H9 (cell line): ENCODE measurements around the gene DHX36. TPM values are rescaled to one million over a fixed set of nuclear protein-coding genes. Genes with fewer than 3 reads are reported as not detected.

Source experiments
- DNase-seq: peaks from one replicate; pipeline ENCODE4 v3.0.0-alpha.2; 2017
- H2AFZ ChIP-seq: one replicate; pipeline ENCODE4 v1.6.1; 2013; ENCODE audit warnings: mild to moderate bottlenecking, low read length, control low read depth, moderate library complexity
- H2AK5ac ChIP-seq: 2 replicates; pipeline ENCODE4 v1.6.1; 2013; ENCODE audit warnings: low read length, control low read depth, mixed read lengths; ENCODE audit not compliant: insufficient read length
- H2BK120ac ChIP-seq: one replicate; pipeline ENCODE4 v1.6.1; 2013; ENCODE audit warnings: low read depth, mild to moderate bottlenecking, low read length, control low read depth, inconsistent platforms; ENCODE audit not compliant: poor library complexity, severe bottlenecking
- H2BK12ac ChIP-seq: 2 replicates; pipeline ENCODE4 v1.6.1; 2013; ENCODE audit warnings: low read length, control low read depth, mixed read lengths, low read depth; ENCODE audit not compliant: insufficient read length
- H2BK15ac ChIP-seq: 2 replicates; pipeline ENCODE4 v1.6.1; 2013; ENCODE audit warnings: low read depth, low read length, control low read depth
- H2BK20ac ChIP-seq: one replicate; pipeline ENCODE4 v1.6.1; 2013; ENCODE audit warnings: low read depth, mild to moderate bottlenecking, low read length, control low read depth, inconsistent platforms; ENCODE audit not compliant: poor library complexity, severe bottlenecking
- H2BK5ac ChIP-seq: 2 replicates; pipeline ENCODE4 v1.6.1; 2013; ENCODE audit warnings: low read length, control low read depth, mixed read lengths; ENCODE audit not compliant: insufficient read length
- H3K14ac ChIP-seq: 2 replicates; pipeline ENCODE4 v1.6.1; 2013; ENCODE audit warnings: low read length, control low read depth; ENCODE audit not compliant: insufficient read depth
- H3K18ac ChIP-seq: 2 replicates; pipeline ENCODE4 v1.6.1; 2013; ENCODE audit warnings: low read depth, mild to moderate bottlenecking, mixed read lengths, low read length, control low read depth; ENCODE audit not compliant: insufficient read length
- H3K23ac ChIP-seq: 2 replicates; pipeline ENCODE4 v1.6.1; 2013; ENCODE audit warnings: low read length, control low read depth, mixed read lengths, low read depth; ENCODE audit not compliant: insufficient read length
- H3K23me2 ChIP-seq: 2 replicates; pipeline ENCODE4 v1.6.1; 2013; ENCODE audit warnings: low read depth, mild to moderate bottlenecking, mixed read lengths, low read length, control low read depth; ENCODE audit not compliant: insufficient read length, poor library complexity, severe bottlenecking
- H3K27ac ChIP-seq: 2 replicates; pipeline ENCODE4 v1.5.1; 2013; ENCODE audit warnings: low read length, control low read depth, mixed read lengths, low read depth; ENCODE audit not compliant: insufficient read length
- H3K27me3 ChIP-seq: 2 replicates; pipeline ENCODE4 v1.6.1; 2013; ENCODE audit warnings: low read length, control low read depth, inconsistent platforms; ENCODE audit not compliant: insufficient read depth
- H3K4ac ChIP-seq: 2 replicates; pipeline ENCODE4 v1.6.1; 2013; ENCODE audit warnings: low read depth, mild to moderate bottlenecking, control low read depth, inconsistent platforms, low read length, moderate library complexity
- H3K4me1 ChIP-seq: 2 replicates; pipeline ENCODE4 v1.6.1; 2013; ENCODE audit warnings: low read length, control low read depth, inconsistent platforms; ENCODE audit not compliant: insufficient read depth
- H3K4me2 ChIP-seq: 2 replicates; pipeline ENCODE4 v1.6.1; 2013; ENCODE audit warnings: low read length, control low read depth, mixed read lengths; ENCODE audit not compliant: insufficient read length, insufficient read depth
- H3K56ac ChIP-seq: 2 replicates; pipeline ENCODE4 v1.6.1; 2013; ENCODE audit warnings: low read depth, mild to moderate bottlenecking, mixed read lengths, low read length, control low read depth; ENCODE audit not compliant: insufficient read length
- H3K79me1 ChIP-seq: 2 replicates; pipeline ENCODE4 v1.6.1; 2013; ENCODE audit warnings: low read depth, mild to moderate bottlenecking, moderate library complexity, low read length, control low read depth, inconsistent platforms; ENCODE audit not compliant: insufficient read depth, poor library complexity, severe bottlenecking
- H3K79me2 ChIP-seq: 2 replicates; pipeline ENCODE4 v1.6.1; 2013; ENCODE audit warnings: low read length, control low read depth, inconsistent platforms; ENCODE audit not compliant: insufficient read depth
- H3K9ac ChIP-seq: 2 replicates; pipeline ENCODE4 v1.6.1; 2013; ENCODE audit warnings: low read length, control low read depth, mixed read lengths; ENCODE audit not compliant: insufficient read length; ENCODE audit errors: extremely low read depth
- H3K9me3 ChIP-seq: one replicate; pipeline ENCODE4 v1.6.1; 2013; ENCODE audit warnings: low read depth, low read length, inconsistent platforms; ENCODE audit not compliant: control insufficient read depth
- H3T11ph ChIP-seq: one replicate; pipeline ENCODE4 v1.6.1; 2013; ENCODE audit warnings: mild to moderate bottlenecking, low read length, control low read depth, inconsistent platforms
- H4K20me1 ChIP-seq: one replicate; pipeline ENCODE4 v1.6.1; 2013; ENCODE audit not compliant: control insufficient read depth, insufficient read length, insufficient read depth
- H4K5ac ChIP-seq: 2 replicates; pipeline ENCODE4 v1.6.1; 2013; ENCODE audit warnings: low read depth, mild to moderate bottlenecking, mixed read lengths, low read length, control low read depth; ENCODE audit not compliant: insufficient read length
- H4K8ac ChIP-seq: replicated peaks from 2 replicates; pipeline ENCODE4 v1.6.1; 2013; ENCODE audit warnings: low read length, control low read depth, mixed read lengths, low read depth; ENCODE audit not compliant: insufficient read length
- H4K91ac ChIP-seq: 2 replicates; pipeline ENCODE4 v1.6.1; 2013; ENCODE audit warnings: low read depth, mild to moderate bottlenecking, moderate library complexity, mixed read lengths, low read length, control low read depth; ENCODE audit not compliant: insufficient read length
- H3K27ac Mint-ChIP-seq, 3 experiments: 2 replicates in 2 of 3; 3 replicates in 1 of 3; pipeline ENCODE4 v1.8.0; 2020 to 2021; ENCODE audit warnings: mixed read lengths in 3 of 3, mild to moderate bottlenecking in 1 of 3, moderate library complexity in 1 of 3
- H3K27me3 Mint-ChIP-seq: 2 replicates; pipeline ENCODE4 v1.8.0; 2021; ENCODE audit warnings: low read depth, mild to moderate bottlenecking, moderate library complexity, mixed read lengths
- H3K36me3 Mint-ChIP-seq, 3 experiments: 2 replicates in 2 of 3; 3 replicates in 1 of 3; pipeline ENCODE4 v1.8.0; 2020 to 2021; ENCODE audit warnings: low read depth in 3 of 3, mixed read lengths in 3 of 3; ENCODE audit not compliant: insufficient read depth in 1 of 3
- H3K4me1 Mint-ChIP-seq, 2 experiments: 2 replicates each; pipeline ENCODE4 v1.8.0; 2020; ENCODE audit warnings: mixed read lengths in 2 of 2
- H3K4me3 Mint-ChIP-seq, 2 experiments: 2 replicates in 1 of 2; 3 replicates in 1 of 2; pipeline ENCODE4 v1.8.0; 2020 to 2021; ENCODE audit warnings: mild to moderate bottlenecking in 2 of 2, mixed read lengths in 2 of 2, moderate library complexity in 1 of 2
- H3K9me3 Mint-ChIP-seq, 2 experiments: 2 replicates in 1 of 2; 3 replicates in 1 of 2; pipeline ENCODE4 v1.8.0; 2020; ENCODE audit warnings: mild to moderate bottlenecking in 2 of 2, mixed read lengths in 2 of 2, moderate library complexity in 1 of 2
- CTCF ChIP-seq: fragments of 200-600 bp; sonication (generic); conservative IDR thresholded peaks from 3 replicates; pipeline ENCODE4 v1.8.0; 2021; ENCODE audit warnings: antibody characterized with exemption, mild to moderate bottlenecking
- WGBS: extraction: QIAGEN DNeasy Blood & Tissue Kit; methylation state at CpG from one replicate; pipeline ENCODE4 v1.1.7; 2013; ENCODE audit warnings: missing lambda C conversion rate, low lambda C conversion rate, mixed read lengths; ENCODE audit not compliant: insufficient read length; ENCODE audit errors: extremely low coverage; 5-methylcytosine and 5-hydroxymethylcytosine counted together
- total RNA-seq: library from RNA; stranded (reverse); gene quantifications from 2 replicates; pipeline ENCODE4 v1.2.1, GENCODE V29; 2021

Gene DHX36
- total RNA-seq, 1 experiment from 2014 or later = 103 TPM

- no peak overlapping the region for H2BK5ac ChIP-seq
- H3K79me1 ChIP-seq = no peaks in the 10 kb centered on the region
- no peak overlapping the region for H3K18ac ChIP-seq
- H3K56ac ChIP-seq = no peak overlapping the region
- H2BK120ac ChIP-seq = no peak overlapping the region
- no peak overlapping the region for H4K8ac ChIP-seq
- Mint-ChIP-seq H3K36me3 (peaks cover 15 to 35% (median 18%) of the 10 kb centered on the region in 3 experiments), H3K4me1 (peaks cover 29 to 33% of the 10 kb centered on the region in 2 experiments), H3K4me3 (no peak overlapping the region), H3K27me3 (no peaks in the 10 kb centered on the region), H3K27ac (no peak overlapping the region), H3K9me3 (no peaks in the 10 kb centered on the region)
- no peak overlapping the region for H2BK20ac ChIP-seq
- no CpG with 5 or more reads among the region's 4 CpGs for WGBS
- H4K5ac ChIP-seq = no peak overlapping the region
- no peak for TF ChIP-seq CTCF
- no peak overlapping the region for H3K4me2 ChIP-seq
- no peak for DNase-seq
- H3K4ac ChIP-seq = no peak overlapping the region
- no peak overlapping the region for H4K91ac ChIP-seq
- no peaks in the 10 kb centered on the region for H3K23me2 ChIP-seq
- H3K9ac ChIP-seq = no peak overlapping the region
- no peak overlapping the region for H2AFZ ChIP-seq
- H2BK15ac ChIP-seq = no peak overlapping the region
- no peaks in the 10 kb centered on the region for H3K9me3 ChIP-seq
- no peak overlapping the region for H3K23ac ChIP-seq
- H3K4me1 ChIP-seq = no peaks in the 10 kb centered on the region
- no peak overlapping the region for H3T11ph ChIP-seq
- no peak overlapping the region for H2AK5ac ChIP-seq
- no peak overlapping the region for H2BK12ac ChIP-seq
- H3K79me2 ChIP-seq = no peaks in the 10 kb centered on the region
- H3K27ac ChIP-seq = no peak overlapping the region
- H3K14ac ChIP-seq = no peak overlapping the region
- H3K27me3 ChIP-seq = no peaks in the 10 kb centered on the region
- no peaks in the 10 kb centered on the region for H4K20me1 ChIP-seq
Measured at GRCh38 chr3:154250291-154250690, 74.0 kb downstream of the DHX36 start.
